Prostate gland (tissue), 2 donors: ENCODE measurements around the gene AFF3.

Experiments used
- POLR2AphosphoS5 ChIP-seq: sonication (generic); formaldehyde crosslinking; IDR thresholded peaks from one replicate; pipeline ENCODE4 v1.6.1; 2017; ENCODE audit warnings: antibody characterized with exemption
- TF ChIP-seq, protein P1 (sequence below), 4 experiments: fragments of 200-600 bp in 2 of 4; fragments of 450-650 bp in 2 of 4; sonication (generic) in 2 of 4; IDR thresholded peaks; 1 replicate in 3 of 4; 2 replicates in 1 of 4; pipeline ENCODE4 v1.5.1; 2016 to 2019; ENCODE audit warnings: antibody characterized with exemption in 4 of 4, mild to moderate bottlenecking in 2 of 4, moderate library complexity in 2 of 4

DNA sequence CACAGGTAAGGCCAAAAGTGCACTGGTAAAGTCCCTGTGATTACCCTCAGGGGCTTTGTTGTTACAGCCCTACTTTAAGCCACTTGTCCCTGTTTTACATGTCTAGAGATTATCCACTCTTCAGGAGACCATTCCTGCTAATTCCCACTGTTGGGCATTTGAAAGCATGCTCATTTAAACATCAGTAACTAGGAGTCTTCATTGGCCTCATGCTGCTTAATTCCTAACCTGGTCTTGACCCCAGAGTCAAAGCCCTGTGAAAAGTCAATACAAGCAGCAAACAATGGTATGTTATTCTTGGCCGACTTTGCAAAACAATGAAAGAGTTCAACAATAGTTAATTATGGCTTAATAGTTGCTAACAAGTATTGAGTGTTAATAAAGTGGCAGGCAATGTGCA, 23.2 kb downstream of the AFF3 start:
- TF ChIP-seq, protein P1, sequence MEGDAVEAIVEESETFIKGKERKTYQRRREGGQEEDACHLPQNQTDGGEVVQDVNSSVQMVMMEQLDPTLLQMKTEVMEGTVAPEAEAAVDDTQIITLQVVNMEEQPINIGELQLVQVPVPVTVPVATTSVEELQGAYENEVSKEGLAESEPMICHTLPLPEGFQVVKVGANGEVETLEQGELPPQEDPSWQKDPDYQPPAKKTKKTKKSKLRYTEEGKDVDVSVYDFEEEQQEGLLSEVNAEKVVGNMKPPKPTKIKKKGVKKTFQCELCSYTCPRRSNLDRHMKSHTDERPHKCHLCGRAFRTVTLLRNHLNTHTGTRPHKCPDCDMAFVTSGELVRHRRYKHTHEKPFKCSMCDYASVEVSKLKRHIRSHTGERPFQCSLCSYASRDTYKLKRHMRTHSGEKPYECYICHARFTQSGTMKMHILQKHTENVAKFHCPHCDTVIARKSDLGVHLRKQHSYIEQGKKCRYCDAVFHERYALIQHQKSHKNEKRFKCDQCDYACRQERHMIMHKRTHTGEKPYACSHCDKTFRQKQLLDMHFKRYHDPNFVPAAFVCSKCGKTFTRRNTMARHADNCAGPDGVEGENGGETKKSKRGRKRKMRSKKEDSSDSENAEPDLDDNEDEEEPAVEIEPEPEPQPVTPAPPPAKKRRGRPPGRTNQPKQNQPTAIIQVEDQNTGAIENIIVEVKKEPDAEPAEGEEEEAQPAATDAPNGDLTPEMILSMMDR (IDR thresholded peaks at IDR 0.05), result no peak
- no peak for TF ChIP-seq POLR2AphosphoS5
